Mesenteric fat pad (tissue), 1 donor: ENCODE data around the gene THOC5. TPM values are rescaled to one million over a fixed set of nuclear protein-coding genes. Genes with fewer than 3 reads are reported as not detected.
A peak's percentile ranks its signal among the peaks of the same experiment; 100 is the strongest.
"Not testable (repeated sequence)": the region's sequence is repeated elsewhere in the genome, so short reads cannot be mapped to it uniquely, and the experiment has no call there.

ENCODE experiments used
- DNase-seq: peaks from one replicate; pipeline ENCODE4 v3.0.0-alpha.2; 2020; ENCODE audit warnings: low spot score
- total RNA-seq: library from RNA; stranded (reverse); fragmentation: NEBNext Ultra II Directional; extraction: Animal tissue kit (Norgen Biotek cat#: 25700); gene quantifications from one replicate; pipeline ENCODE4 v1.2.1, GENCODE V29; 2021
- donor health status: DM: yes; HTN: yes; CAD: no.

Gene THOC5
- total RNA-seq, 1 donor from 2014 or later, result 33.3 TPM

DNA sequence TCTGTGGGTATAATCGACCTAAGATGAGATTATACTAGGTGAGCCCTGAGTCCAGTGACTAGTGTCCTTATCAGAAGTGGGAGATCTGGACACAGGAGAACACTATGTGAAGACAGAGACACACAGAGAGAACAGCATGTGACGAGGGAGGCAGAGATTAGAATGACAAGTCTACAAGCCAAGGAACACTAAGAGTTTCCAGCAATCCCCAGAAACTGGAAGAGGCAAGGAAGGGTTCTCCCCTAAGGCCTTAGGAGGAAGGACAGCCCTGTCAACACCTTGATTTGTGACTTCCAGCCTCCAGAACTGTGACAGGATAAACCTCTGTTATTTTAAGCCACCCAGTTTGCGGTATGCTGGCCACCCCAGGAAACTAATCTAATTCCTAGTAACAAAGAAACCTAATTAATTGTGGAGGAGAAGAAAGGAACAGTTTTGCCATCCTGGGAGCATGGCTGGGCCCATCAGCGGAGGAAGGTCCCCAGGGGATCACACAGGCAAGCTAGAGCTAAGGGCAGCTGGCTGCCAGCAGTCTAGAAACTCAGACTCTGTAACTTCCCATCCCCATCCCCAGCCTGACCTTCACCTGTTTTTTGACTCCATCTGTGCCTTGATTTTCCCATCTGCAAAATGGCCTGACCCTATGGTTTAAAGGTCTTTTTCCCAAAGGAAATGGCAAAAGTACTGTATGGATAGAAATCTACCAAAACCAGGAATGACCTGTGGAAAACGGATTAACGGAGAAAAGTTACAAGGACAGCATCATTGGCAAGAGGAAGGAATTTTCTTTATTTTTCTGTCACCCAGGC, 10.3 kb upstream of the THOC5 start:
- DNase-seq, result no peak

DNA sequence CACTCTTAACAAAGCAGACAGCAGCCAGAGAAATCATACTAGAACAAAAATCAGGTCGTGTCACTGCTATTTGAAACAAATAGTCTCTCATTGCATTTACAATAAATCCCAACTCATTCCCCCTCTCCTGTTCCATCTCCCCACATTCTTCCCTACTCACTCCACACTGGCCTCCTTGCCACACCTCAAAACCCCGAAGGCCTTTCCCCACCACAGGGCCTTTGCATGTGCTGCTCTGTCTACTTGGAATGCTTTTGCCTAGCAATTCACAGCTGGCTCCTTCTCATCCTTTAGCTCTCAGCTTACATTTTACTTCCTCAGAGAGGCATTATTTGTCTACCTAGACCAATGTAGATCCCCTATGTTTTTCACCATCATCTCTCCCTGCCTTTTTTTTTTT, 6.3 kb upstream of the THOC5 start:
- DNase-seq, result no peak

DNA sequence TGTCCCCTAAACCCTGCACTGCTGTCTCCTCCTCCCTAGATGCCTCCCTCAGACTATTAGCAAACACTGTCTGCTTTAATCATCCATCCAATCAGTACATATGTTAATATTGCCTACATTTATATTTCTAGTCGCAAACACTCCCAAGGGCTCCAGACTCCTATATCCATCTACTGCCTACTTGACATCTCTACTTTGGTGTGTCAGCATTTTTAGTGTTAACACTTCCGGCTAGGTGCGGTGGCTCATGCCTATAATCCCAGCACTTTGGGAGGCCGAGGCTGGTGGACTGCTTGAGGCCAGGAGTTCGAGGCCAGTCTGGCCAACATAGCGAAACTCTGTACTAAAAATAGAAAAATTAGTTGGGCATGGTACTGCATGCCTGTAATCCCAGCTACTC, 5.5 kb upstream of the THOC5 start:
- DNase-seq, result no peak

DNA sequence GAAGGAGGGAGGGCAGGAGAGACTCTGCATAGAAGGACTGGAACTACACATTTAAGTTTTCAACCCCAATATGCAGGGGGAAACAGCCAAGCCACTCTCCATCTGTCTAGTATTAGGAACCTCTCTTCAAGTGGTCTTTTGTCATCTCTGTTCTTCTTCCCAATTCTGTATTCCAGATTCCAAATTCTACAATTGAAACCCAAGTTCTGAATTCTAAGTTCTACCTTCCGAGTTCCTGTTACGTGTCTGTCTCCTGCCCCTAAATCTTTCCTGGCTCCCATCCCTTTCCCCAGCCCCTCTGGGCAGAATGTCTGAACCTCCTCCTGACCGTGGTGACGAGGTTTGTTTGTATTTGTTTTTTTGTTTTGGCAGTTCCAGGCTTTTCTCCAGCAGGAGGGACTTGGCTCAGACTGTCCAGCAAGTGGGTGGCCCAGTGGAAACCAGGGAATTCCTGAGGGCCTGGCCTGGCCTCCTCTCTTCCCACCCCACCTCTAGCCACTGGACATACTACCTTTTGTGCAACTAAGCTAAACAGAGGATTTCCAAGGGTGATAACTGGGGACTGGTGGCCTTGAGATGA, 1.6 kb upstream of the THOC5 start:
- DNase-seq, result no peak

DNA sequence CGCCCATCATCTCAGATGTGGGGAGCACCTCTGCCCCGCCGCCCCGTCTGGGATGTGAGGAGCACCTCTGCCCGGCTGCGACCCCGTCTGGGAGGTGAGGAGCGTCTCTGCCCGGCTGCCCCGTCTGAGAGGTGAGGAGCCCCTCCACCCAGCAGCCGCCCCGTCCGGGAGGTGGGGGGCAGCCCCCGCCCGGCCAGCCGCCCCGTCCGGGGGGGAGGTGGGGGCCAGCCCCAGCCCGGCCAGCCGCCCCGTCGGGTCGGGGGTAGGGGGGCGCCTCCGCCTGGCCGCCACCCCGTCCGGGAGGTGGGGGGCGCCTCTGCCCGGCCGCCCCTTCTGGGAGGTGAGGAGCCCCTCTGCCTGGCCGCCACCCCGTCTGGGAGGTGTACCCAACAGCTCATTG, 1.2 kb downstream of the THOC5 start:
- not testable (repeated sequence) for DNase-seq

DNA sequence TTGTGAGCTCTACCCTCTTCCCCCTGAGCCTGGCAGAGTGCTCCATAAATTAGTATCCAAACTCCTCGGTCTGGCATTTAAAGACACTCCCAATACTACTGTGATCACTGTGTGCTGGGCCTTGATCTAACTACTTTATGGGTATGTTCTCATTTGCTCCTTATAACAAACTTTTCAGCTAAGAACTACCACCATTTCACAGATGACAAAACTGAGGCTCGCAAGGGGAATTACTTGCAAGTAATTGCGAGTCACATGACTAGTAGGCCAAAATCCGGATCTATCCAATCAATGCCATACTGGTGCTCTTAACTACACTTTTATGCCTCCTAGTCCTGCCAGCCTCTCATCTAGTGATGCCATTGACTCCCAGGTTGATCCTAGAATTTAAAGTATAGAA, 3.6 kb downstream of the THOC5 start:
- no peak for DNase-seq

DNA sequence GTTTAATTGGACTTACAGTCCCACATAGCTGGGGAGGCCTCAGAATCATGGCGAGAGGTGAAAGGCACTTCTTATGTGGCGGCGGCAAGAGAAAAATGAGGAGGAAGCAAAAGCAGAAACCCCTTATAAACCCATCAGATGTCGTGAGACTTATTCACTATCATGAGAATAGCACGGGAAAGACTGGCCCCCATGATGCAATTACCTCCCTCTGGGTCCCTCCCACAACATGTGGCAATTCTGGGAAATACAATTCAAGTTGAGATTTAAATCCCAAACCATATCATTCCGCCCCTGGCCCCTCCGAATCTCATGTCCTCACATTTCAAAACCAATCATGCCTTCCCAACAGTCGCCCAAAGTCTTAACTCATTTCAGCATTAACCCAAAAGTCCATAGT, 8.5 kb downstream of the THOC5 start:
- DNase-seq, result not testable (repeated sequence)

DNA sequence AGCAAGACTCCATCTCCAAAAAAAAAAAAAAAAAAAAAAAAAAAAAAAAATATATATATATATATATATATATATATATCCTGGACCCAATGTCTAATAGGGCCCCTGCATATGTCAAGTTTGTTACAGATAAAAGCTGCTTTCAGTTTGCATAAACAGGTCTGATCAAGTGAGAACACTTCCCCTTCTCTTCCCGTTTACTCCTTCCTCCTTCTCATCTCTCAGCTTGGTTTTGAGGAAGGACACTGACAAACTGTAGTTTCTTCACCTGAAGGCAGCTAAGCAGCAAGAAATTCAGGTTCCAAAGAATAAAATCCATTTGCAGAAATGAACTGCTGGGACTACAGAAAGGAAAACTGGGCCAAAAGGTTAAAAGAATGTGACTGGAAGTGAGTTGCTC, 11.7 kb downstream of the THOC5 start:
- DNase-seq, result no peak

DNA sequence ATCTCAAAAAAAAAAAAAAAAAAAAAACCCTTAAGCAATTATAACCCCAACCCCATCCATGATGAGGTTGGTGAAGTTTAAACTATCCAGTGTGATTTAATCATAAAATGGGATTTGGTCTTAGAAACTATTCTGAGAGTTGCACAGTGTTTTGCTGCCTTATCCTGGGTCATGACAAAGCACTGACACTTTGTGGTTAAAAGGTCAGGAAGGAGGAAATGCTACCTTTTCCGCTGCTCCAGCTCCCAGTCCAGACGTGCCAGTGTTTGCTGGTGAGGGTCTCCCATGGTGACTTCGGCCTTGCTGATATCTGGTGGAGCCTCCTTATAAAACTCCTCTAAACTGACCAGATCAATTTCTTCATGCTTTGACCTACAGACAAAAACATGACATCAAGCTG, 14.5 kb downstream of the THOC5 start:
- no peak for DNase-seq

DNA sequence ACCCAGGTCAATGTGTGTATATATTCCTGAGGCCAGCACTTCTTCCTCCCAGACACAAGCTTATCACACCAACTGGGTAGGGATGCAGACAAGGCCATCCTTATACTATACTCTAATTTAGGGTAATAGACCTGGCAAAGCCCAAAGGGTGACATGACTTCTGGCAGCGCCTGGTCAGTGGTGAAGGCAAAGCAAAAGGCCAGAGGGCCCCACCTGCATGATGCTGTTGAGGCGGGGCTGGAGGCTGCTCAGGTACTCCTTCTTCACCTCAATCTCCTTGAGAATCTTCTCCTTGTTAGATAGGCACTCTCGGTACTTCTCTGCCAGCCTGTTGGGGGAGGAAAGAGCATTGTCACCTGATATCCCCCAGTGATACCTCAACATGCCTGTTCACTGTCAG, 17.1 kb downstream of the THOC5 start:
- no peak for DNase-seq

DNA sequence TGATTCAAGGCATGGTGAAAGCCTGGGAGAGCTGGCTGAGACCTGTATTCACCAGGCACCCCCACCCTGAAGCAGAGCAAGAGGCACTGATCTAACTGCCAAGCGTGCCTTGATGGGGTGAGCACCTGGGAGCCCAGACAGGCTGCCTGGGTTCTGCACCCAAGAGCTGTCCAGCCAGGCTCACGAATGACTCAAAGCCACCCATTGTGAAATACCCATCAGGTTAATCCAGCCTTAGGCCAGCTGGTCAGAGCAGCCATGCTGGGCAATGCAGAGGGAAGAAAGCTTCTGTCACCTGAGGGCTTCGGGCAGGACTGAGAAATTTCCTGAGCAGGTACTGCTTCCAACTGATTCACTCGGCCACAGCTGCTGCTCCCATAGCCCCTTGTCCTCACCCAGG, 22.1 kb downstream of the THOC5 start:
- DNase-seq, result no peak

DNA sequence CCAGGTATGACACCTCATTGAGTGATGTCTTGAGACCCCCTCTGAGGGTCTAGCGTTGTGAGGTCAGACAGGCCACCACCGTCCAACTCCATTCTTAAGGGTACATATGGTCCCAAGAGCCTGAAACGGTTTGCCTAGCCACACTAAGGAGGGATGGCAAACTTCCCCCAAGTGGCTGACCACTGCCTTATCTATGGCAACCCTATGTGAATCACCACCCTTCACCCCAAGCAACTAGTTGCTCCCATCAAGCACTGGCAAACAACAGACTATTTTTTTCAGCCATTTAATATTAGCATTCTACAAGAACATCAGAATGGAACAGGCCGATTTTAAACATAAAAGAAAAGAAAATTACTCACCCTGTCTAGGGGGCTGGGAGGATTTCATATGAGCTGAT, 22.8 kb downstream of the THOC5 start:
- no peak for DNase-seq

DNA sequence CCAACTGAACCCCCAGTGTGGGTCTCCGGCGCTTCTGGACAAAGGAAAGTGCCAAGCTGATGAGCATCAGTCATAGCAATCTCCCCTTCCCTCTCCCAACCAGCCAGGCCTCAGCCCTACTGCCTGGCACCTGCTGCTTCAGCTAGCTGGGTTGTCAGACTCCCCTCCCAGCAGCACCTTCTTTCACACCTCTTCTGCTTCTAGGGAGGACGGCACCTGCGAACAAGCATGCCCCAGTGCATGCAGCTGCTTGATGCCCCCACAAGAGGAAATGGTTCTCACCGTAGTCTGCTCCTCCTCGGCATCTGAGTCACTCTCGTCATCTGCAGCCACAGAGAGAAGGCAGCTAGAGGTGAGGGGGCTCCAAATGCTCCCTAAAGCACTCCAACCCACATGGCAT, 25.4 kb downstream of the THOC5 start:
- no peak for DNase-seq

DNA sequence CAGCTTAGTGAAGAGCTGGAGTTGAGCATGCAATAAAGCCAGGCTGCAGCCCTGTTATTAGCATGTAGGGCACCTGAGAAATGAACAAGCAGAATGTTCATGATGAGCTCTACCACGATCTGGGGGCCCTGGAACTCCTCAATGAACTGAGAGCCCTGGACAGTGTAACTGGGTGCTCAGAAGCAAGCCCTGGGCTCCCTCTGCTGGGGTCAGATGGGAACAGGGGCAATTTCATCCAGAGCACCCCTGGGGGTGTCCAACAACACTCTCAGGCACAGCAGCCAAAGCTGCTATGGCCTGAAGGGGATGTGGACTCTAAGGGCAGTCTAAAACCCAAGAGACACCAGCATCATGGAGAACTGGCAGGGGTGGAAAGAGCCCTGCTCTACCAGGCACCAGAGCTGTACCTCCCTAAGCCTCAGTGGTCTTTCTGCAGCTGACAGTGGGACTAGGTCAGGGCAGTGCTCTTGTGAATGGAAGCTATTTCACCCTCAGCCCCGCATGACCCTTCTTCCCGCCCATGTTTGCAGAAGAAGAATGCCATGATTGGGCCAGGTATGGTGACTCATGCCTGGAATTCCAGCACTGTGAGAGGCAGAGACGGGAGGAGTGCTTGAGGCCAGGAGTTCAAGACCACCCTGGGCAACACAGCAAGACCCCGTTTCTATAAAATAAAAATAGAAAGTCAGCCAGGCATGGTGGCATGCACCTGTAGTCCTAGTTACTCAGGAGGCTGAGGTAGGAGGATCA, 28.9 kb downstream of the THOC5 start:
- DNase-seq, result no peak

DNA sequence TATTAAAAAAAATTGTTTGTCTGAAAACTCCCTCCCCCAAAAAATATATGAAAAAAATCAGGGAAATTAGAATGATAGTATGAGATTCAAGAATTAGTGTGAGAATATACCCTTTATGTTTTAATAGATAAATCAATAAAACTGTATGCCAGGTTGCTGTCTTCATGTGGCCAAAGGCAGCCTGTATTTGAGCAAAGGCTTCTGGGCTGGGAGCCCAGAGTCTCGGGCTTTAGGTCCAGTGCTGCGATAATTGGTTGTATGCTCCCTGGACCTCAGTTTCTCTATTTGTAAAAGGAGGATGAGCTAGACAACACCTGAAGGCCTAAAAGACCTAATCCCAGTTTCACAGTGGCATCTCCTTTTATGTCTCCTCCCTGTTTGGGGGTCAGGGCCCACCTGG, 29.8 kb downstream of the THOC5 start:
- no peak for DNase-seq

DNA sequence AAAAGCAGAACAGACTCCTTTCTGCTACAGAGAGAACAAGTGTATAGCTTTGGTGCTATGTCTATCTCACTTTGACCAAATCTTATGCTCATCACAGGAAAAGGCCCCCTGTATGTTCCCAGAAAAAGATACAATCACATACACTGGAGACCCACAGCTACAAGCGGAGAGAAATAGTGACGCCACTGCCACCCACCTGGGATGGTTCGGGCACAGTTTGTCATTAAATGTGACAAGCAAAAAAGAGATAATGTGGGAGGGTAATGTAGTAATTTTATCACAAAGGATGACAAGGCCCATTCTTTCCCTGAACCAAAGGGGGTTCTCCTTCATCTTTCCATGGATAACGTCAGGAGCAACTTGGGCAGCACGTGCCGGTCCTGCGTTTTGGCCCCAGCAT, 32.0 kb downstream of the THOC5 start:
- no peak for DNase-seq

DNA sequence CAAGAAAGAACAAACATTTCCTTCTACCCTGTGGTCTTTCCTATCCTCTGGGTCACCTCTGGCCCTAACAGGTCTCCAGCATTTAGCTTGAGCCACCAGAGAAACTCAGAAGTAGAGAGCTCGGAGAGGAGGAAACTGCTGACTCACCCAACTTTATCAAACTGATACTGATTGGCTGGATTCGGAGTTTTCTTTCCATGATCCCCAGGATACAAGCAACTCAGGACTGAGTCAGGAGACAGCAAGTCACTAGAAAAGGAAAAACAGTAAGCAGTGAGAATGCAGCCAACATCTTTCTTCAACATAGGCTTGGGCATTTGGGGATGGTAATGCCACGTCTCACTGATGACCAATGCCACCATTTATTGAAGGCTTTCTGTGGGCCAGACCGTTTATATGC, 32.7 kb downstream of the THOC5 start:
- DNase-seq, result no peak

DNA sequence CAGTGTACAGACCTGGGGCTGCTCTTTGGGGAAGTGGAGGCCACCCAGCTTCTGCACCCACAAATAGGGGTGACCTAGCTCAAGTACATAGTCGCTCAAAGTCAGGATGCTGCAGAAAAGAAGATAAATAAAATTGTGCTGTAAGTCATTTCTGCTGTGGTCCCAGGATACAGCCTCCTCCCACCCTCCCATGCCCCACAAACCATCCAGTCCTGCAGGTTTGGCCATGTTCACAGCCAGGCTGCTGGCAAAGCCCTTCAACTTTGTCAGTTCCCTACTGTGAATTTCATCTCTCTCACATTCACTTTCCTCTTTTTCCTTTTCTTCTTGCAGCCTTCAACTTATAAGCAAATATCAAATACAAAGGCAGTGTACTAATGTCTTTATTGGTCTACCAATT, 33.6 kb downstream of the THOC5 start:
- peak; percentile 20 for DNase-seq

DNA sequence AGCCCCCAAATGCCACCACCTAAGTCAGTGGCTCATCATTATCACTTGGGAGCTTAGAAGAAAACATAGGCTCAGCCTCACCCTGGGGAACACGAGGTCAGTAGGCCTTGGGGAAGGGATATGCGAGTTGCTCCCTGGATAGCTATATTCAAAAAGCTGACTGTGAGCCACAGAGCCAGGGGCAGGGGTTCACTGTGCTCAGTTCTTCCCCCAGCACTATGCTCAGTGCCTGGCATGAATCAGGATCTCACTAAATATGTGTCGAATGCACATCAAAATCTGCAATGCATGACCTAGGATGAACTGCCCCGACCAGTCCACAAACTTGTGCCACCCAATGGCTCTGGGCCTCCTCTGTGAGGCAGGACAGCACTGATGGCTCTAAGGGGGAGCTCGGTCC, 35.1 kb downstream of the THOC5 start:
- DNase-seq, result no peak

DNA sequence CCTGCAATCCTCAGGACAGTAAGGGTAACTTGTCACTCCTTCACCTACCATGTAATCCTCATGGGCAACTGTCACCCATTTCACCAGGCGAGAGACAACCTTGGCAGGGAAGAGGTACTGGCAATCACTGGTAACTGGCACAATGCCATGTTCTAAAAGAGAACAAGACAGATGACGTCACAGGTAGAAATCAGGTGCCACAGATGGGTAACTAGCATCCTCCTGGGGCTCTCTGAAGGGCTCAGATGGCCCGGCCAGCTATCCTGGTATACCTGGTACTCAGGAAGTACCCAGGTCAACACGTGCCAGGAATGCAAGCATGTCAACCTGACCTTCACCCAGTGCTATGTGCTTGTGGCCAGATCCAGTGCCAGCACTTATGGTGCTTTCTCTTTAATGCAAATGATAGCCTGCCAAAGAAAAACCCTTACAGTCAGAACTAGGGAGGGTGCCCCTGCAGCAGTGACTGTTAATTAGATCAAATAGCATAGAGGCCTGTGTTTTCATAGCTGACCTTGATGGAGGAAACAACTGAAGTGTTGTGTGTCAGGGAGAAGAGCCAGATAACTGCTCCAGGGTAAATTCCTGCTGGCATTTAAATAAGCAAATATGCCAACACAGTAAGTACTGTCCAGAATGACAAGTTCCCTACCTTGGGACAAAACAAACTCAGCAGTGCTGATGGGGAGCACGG, 36.2 kb downstream of the THOC5 start:
- no peak for DNase-seq

DNA sequence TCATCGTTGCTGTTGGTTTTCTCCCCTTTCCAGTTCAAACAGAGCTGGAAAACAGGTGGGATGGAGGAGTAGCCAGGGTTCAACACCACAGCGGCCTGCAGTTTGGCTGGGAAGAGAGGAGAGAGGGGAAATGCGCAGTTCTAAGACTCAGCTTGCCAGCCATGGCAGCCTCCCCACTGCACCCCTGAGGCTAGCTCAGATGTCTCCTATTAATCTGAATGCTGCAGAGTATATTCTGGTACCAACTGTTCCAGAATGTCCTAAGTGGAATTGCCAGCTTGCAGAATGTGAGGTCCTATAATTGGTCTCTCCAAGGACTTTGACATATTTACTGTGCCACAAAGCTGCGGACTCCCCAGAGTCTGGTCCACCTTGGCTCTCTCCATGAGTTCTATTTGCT, 41.5 kb downstream of the THOC5 start:
- DNase-seq, result no peak
